ENCODE data around the gene ARHGEF11. TPM values are rescaled to one million over a fixed set of nuclear protein-coding genes. Genes with fewer than 3 reads are reported as not detected.

ARHGEF11 gene
- total RNA-seq (2021), result 31.8 to 38.1 TPM (median 32.8 TPM) in 3 replicates
- percentile 80 among the genes with signal in this experiment for Bru-seq, nascent RNA
- long read RNA-seq, experiment 1, full-length matches to known transcripts, result 1 of 85 reads
- long read RNA-seq, experiment 1, partial matches to known transcripts, result 41 of 85 reads
- long read RNA-seq, experiment 1, other reads (novel, unspliced or antisense), result 43 of 85 reads
- long read RNA-seq, experiment 2, partial matches to known transcripts, result 10 of 21 reads
- long read RNA-seq, experiment 2, other reads (novel, unspliced or antisense), result 11 of 21 reads
- long read RNA-seq, experiment 3, result 0 reads

DNA sequence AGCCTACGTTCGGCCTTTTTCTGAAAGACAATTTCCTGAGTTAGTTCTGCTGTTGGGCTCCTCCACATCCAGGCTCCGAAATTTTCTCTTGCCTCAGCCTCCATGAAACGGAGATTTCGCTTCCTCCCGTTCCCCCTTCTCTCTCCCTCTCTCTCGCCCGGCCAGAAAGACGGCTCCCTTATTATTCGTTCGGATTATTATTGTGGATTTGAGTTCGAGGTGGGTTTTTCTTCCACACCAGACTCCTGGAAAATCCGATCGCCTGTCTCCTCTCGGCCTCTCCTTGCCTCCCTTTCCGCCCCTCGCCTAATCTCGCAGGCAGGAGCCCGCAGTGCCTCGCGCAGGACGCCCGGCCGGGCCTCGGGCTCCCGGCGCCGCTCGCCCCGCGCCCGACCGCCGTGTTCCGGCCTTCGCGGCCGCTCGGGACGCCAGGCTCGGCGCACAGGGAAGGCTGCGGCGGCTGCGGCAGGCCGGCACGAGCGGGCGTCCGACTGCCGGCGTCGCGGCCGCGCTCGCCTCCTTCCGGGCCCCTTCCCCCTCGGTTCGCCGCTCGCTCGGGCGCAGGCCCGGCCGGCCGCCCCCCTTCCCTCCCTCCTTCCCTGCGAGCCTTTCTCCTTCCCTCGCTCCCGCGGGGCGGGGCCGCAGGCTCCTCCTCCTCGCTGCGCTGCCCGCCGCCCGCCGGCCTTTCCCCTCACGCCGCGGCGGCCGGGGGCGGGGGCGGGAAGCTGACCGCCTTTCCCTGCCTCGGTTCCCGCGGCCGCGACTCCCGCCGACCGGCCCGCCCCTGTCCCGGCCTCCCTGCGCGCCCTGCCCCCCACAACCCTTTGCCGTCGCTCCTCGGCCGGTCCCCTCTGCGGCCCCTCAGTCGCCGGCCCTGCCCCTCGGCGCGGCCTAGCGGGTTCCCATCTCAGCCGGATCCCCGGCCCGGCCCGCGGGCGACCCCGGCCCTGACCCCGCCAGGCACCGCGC, at the start of gene ARHGEF11:
Gene ARHGEF11, minus strand, starts transcription at position 493 of the 969 bp plus-strand sequence. CDS start 1,412 bp downstream, outside the sequence.
- H3K9me3 Mint-ChIP-seq, result no peaks in the 10 kb centered on the region
- POLR2A ChIA-PET, result interaction anchor here (1.0 kb wide), 1 partner anchor 108 kb away, joined by 3 read pairs; no protein-coding TSS in a partner anchor
- 0 out of 2 replicates have a peak, but pooled peaks have one; percentile 33 for TF ChIP-seq ARID4B (CRISPR knock-in tag; IDR thresholded peaks at IDR 0.05; ENCODE audit: borderline replicate concordance)
- TF ChIP-seq ZNF416 (CRISPR knock-in tag; IDR thresholded peaks at IDR 0.05), result 0 out of 2 replicates have a peak, but pooled peaks have one; percentile 52
- peak; percentile 74 for TF ChIP-seq SP1 (CRISPR knock-in tag; conservative IDR thresholded peaks at IDR 0.05)
- TF ChIP-seq, protein P1, sequence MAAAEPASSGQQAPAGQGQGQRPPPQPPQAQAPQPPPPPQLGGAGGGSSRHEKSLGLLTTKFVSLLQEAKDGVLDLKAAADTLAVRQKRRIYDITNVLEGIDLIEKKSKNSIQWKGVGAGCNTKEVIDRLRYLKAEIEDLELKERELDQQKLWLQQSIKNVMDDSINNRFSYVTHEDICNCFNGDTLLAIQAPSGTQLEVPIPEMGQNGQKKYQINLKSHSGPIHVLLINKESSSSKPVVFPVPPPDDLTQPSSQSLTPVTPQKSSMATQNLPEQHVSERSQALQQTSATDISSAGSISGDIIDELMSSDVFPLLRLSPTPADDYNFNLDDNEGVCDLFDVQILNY (CRISPR knock-in tag; IDR thresholded peaks at IDR 0.05), result peak; percentile 96
- peak; percentile 21; the same call in 1 of the 2 replicates for TF ChIP-seq JUN (CRISPR knock-in tag; IDR thresholded peaks at IDR 0.05)
- TF ChIP-seq, protein P2, sequence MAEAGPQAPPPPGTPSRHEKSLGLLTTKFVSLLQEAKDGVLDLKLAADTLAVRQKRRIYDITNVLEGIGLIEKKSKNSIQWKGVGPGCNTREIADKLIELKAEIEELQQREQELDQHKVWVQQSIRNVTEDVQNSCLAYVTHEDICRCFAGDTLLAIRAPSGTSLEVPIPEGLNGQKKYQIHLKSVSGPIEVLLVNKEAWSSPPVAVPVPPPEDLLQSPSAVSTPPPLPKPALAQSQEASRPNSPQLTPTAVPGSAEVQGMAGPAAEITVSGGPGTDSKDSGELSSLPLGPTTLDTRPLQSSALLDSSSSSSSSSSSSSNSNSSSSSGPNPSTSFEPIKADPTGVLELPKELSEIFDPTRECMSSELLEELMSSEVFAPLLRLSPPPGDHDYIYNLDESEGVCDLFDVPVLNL (CRISPR knock-in tag; IDR thresholded peaks at IDR 0.05; ENCODE audit: borderline replicate concordance, low read depth), result peak; percentile 64; the same call in 1 of the 2 replicates
- TF ChIP-seq, protein P3, sequence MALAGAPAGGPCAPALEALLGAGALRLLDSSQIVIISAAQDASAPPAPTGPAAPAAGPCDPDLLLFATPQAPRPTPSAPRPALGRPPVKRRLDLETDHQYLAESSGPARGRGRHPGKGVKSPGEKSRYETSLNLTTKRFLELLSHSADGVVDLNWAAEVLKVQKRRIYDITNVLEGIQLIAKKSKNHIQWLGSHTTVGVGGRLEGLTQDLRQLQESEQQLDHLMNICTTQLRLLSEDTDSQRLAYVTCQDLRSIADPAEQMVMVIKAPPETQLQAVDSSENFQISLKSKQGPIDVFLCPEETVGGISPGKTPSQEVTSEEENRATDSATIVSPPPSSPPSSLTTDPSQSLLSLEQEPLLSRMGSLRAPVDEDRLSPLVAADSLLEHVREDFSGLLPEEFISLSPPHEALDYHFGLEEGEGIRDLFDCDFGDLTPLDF (CRISPR knock-in tag; IDR thresholded peaks at IDR 0.05), result no peak
- TF ChIP-seq ZBTB43 (CRISPR knock-in tag; IDR thresholded peaks at IDR 0.05), result no peak
- TF ChIP-seq CREM (CRISPR knock-in tag; IDR thresholded peaks at IDR 0.05), result peak; percentile 63; the same call in 1 of the 2 replicates
- no peak; the same call in 1 of the 2 replicates for TF ChIP-seq FOXP4 (CRISPR knock-in tag; IDR thresholded peaks at IDR 0.05)
- peak; percentile 30; the same call in 1 of the 2 replicates for TF ChIP-seq ESRRA (CRISPR knock-in tag; IDR thresholded peaks at IDR 0.05; ENCODE audit: borderline replicate concordance)
- 0 out of 2 replicates have a peak, but pooled peaks have one; percentile 11 for TF ChIP-seq ZBTB21 (CRISPR knock-in tag; IDR thresholded peaks at IDR 0.05; ENCODE audit: borderline replicate concordance)
- no peak; the same call in 1 of the 2 replicates for TF ChIP-seq NFE2L1 (CRISPR knock-in tag; IDR thresholded peaks at IDR 0.05)
- 0 out of 2 replicates have a peak, but pooled peaks have one; percentile 41 for TF ChIP-seq CBFB (CRISPR knock-in tag; IDR thresholded peaks at IDR 0.05; ENCODE audit: low read depth)
- TF ChIP-seq, protein P4, sequence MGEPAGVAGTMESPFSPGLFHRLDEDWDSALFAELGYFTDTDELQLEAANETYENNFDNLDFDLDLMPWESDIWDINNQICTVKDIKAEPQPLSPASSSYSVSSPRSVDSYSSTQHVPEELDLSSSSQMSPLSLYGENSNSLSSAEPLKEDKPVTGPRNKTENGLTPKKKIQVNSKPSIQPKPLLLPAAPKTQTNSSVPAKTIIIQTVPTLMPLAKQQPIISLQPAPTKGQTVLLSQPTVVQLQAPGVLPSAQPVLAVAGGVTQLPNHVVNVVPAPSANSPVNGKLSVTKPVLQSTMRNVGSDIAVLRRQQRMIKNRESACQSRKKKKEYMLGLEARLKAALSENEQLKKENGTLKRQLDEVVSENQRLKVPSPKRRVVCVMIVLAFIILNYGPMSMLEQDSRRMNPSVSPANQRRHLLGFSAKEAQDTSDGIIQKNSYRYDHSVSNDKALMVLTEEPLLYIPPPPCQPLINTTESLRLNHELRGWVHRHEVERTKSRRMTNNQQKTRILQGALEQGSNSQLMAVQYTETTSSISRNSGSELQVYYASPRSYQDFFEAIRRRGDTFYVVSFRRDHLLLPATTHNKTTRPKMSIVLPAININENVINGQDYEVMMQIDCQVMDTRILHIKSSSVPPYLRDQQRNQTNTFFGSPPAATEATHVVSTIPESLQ (CRISPR knock-in tag; IDR thresholded peaks at IDR 0.05), result no peak
- peak; percentile 41 for TF ChIP-seq FOXK1 (CRISPR knock-in tag; IDR thresholded peaks at IDR 0.05)
- peak; percentile 63; the same call in 1 of the 2 replicates for TF ChIP-seq FOXP1 (CRISPR knock-in tag; IDR thresholded peaks at IDR 0.05; ENCODE audit: borderline replicate concordance)
- ATAC-seq, result peak; percentile 89
- H3K36me3 Mint-ChIP-seq, result peaks cover 3% of the 10 kb centered on the region; the same call in 1 of the 2 replicates
- H3K4me1 Mint-ChIP-seq, result peaks cover 57% of the 10 kb centered on the region
- peak within 1 kb of the TSS; percentile 91 for H3K4me3 Mint-ChIP-seq
- H3K27ac Mint-ChIP-seq, result peak within 1 kb of the TSS; percentile 98
- CTCF ChIA-PET, result no interaction called here
- no peaks in the 10 kb centered on the region for H3K27me3 Mint-ChIP-seq (ENCODE audit: low read depth)
- peak; percentile 91 for DNase-seq (ENCODE audit: low spot score)
